LNCAP (cell line): ENCODE results near the gene ALDH1A3.

Source experiments
- TF ChIP-seq, protein P1 (sequence below): fragments of 450-650 bp; IDR thresholded peaks from 2 replicates; pipeline ENCODE4 v1.5.1; 2017; ENCODE audit warnings: mild to moderate bottlenecking

Gene ALDH1A3

GRCh38 chr15:100901702-100902435, 22.2 kb downstream of the ALDH1A3 start:
- TF ChIP-seq, protein P1, sequence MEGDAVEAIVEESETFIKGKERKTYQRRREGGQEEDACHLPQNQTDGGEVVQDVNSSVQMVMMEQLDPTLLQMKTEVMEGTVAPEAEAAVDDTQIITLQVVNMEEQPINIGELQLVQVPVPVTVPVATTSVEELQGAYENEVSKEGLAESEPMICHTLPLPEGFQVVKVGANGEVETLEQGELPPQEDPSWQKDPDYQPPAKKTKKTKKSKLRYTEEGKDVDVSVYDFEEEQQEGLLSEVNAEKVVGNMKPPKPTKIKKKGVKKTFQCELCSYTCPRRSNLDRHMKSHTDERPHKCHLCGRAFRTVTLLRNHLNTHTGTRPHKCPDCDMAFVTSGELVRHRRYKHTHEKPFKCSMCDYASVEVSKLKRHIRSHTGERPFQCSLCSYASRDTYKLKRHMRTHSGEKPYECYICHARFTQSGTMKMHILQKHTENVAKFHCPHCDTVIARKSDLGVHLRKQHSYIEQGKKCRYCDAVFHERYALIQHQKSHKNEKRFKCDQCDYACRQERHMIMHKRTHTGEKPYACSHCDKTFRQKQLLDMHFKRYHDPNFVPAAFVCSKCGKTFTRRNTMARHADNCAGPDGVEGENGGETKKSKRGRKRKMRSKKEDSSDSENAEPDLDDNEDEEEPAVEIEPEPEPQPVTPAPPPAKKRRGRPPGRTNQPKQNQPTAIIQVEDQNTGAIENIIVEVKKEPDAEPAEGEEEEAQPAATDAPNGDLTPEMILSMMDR = no peak

GRCh38 chr15:100902436-100903167, 23.0 kb downstream of the ALDH1A3 start:
- TF ChIP-seq, protein P1 = no peak

- TF ChIP-seq, protein P1 = no peak
Observed at GRCh38 chr15:100903168-100903554, 23.5 kb downstream of the ALDH1A3 start.

DNA sequence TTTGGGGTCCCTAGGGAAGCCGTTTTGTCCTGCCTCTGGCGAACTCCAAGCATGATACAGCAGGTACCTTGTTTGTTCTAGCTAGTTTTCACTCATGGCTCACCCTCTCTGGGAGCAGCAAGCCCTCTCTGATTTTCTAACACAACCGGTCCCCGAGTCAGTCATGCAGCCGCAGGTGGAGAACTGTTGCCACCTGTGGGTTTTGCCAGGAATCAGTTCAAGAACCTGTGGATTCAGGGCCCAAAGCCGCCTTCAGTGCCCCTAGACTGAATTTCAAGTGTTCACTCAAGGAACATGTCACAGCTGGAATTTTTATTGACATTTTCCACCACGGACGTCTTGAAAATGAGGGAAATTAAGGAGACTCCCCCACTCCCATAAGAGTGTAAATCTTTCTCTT, 26.2 kb downstream of the ALDH1A3 start:
- TF ChIP-seq, protein P1 = no peak

- TF ChIP-seq, protein P1 = no peak
Observed at GRCh38 chr15:100908466-100908865, 28.8 kb downstream of the ALDH1A3 start.

DNA sequence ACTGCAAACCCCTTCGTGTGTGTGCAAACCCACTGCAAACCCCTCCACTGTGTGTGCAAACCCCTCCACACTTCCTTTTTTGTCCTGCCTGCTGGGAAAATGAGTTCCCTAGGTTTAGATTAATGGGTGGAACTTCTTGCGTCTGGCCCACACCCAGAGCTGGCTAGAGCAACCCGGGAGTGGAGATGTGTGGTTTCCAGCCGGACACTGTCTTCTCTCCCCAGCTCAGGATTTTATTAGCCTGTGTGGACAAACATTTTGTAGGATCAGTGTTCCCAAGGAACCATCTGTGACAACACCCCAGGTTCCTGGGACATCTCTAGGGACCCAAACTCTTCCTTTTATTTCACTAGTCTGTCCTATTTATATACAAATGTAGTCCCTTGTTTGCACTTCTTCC, 29.9 kb downstream of the ALDH1A3 start:
- TF ChIP-seq, protein P1 = no peak

- TF ChIP-seq, protein P1 = no peak
Observed at GRCh38 chr15:100909989-100910955, 30.6 kb downstream of the ALDH1A3 start.
